Prostate gland (tissue), 2 donors: Measurements from ENCODE around the gene DLK1. TPM values are rescaled to one million over a fixed set of nuclear protein-coding genes. Genes with fewer than 3 reads are reported as not detected.

ENCODE experiments used
- DNase-seq: peaks from one replicate; pipeline ENCODE4 v3.0.0-alpha.2; 2019; ENCODE audit warnings: low spot score
- H3K27ac ChIP-seq, 2 donors: fragments of 200-600 bp; sonication (generic); 2 replicates each; pipeline ENCODE4 v1.5.1; 2017 to 2019
- H3K27me3 ChIP-seq: fragments of 200-600 bp; sonication (generic); replicated peaks from 2 replicates; pipeline ENCODE4 v1.5.1; 2019; ENCODE audit not compliant: insufficient read depth
- H3K36me3 ChIP-seq, 2 donors: fragments of 200-600 bp; sonication (generic); 1 replicate in 1 of 2; 2 replicates in 1 of 2; pipeline versions ENCODE4 v1.5.1 to v1.8.1; 2017 to 2019
- H3K4me1 ChIP-seq: fragments of 200-600 bp; sonication (generic); replicated peaks from 2 replicates; pipeline ENCODE4 v1.5.1; 2019
- H3K4me3 ChIP-seq, 2 donors: fragments of 200-600 bp; sonication (generic); 2 replicates each; pipeline ENCODE4 v1.5.1; 2017 to 2019
- H3K9me3 ChIP-seq: fragments of 200-600 bp; sonication (generic); 2 replicates; pipeline ENCODE4 v1.5.1; 2017
- CTCF ChIP-seq, 4 experiments: fragments of 200-600 bp in 2 of 4; fragments of 450-650 bp in 2 of 4; sonication (generic) in 2 of 4; IDR thresholded peaks; 1 replicate in 3 of 4; 2 replicates in 1 of 4; pipeline ENCODE4 v1.5.1; 2016 to 2019; ENCODE audit warnings: antibody characterized with exemption in 4 of 4, mild to moderate bottlenecking in 2 of 4, moderate library complexity in 2 of 4
- POLR2A ChIP-seq: fragments of 450-650 bp; IDR thresholded peaks from one replicate; pipeline ENCODE4 v1.6.1; 2016; ENCODE audit warnings: antibody characterized with exemption, mild to moderate bottlenecking
- POLR2AphosphoS5 ChIP-seq: sonication (generic); formaldehyde crosslinking; IDR thresholded peaks from one replicate; pipeline ENCODE4 v1.6.1; 2017; ENCODE audit warnings: antibody characterized with exemption
- WGBS: methylation state at CpG from one replicate; pipeline ENCODE4 v1.1.5; 2018; 5-methylcytosine and 5-hydroxymethylcytosine counted together
- intact Hi-C: fragments of 100-400 bp; cut with DNase I; formaldehyde crosslinking; loops from one replicate; pipeline ENCODE4 v1.14.2; 2022
- total RNA-seq, 2 donors: library from RNA; depleted of rRNA; stranded (reverse); fragments of >200 nt; gene quantifications; one replicate each; pipeline ENCODE4 v1.1.0, GENCODE V29; 2016

DLK1 gene
- 10 to 100 TPM in 1 of 2 donors, under 1 TPM in 1; 0.14 to 100.0 TPM for total RNA-seq

GRCh38 chr14:100726550-100727085, at the start of gene DLK1:
DLK1 (plus strand) TSS chr14:100726892; CDS start chr14:100727069, 177 bp downstream.
- H3K27ac ChIP-seq = no peak within 1 kb of the TSS
- H3K9me3 ChIP-seq = no peaks in the 10 kb centered on the region
- H3K4me1 ChIP-seq = no peaks in the 10 kb centered on the region
- no peak for DNase-seq
- intact Hi-C loops = no loop called here
- H3K27me3 ChIP-seq = peaks cover 16% of the 10 kb centered on the region
- 3% methylated on average over 58 of the region's 77 CpGs for WGBS
- TF ChIP-seq CTCF (IDR thresholded peaks at IDR 0.05) (no peak), POLR2A (no peak), POLR2AphosphoS5 (no peak)
- H3K4me3 ChIP-seq = no peak within 1 kb of the TSS
- no peaks in the 10 kb centered on the region for H3K36me3 ChIP-seq

GRCh38 chr14:100677152-100677551, 49.5 kb upstream of the DLK1 start:
- Histone ChIP-seq H3K4me1 (peaks cover 5% of the 10 kb centered on the region), H3K4me3 (no peak overlapping the region), H3K9me3 (no peaks in the 10 kb centered on the region), H3K36me3 (no peaks in the 10 kb centered on the region), H3K27me3 (no peaks in the 10 kb centered on the region), H3K27ac (peak overlapping the region in 1 of 2 donors; percentile 10)
- intact Hi-C loops = no loop called here
- TF ChIP-seq CTCF (IDR thresholded peaks at IDR 0.05) (no peak), POLR2A (no peak), POLR2AphosphoS5 (no peak)
- WGBS = 38% methylated on average over 10 of the region's 10 CpGs
- DNase-seq = no peak

- TF ChIP-seq CTCF (IDR thresholded peaks at IDR 0.05) (no peak), POLR2A (no peak), POLR2AphosphoS5 (no peak)
- no peaks in the 10 kb centered on the region for H3K27me3 ChIP-seq
- no peaks in the 10 kb centered on the region for H3K36me3 ChIP-seq
- no peak overlapping the region for H3K4me3 ChIP-seq
- no peaks in the 10 kb centered on the region for H3K9me3 ChIP-seq
- H3K4me1 ChIP-seq = peaks cover 5% of the 10 kb centered on the region
- peak overlapping the region in 1 of 2 donors; percentile 10 for H3K27ac ChIP-seq
- WGBS = 31% methylated on average over 20 of the region's 29 CpGs
- no peak for DNase-seq
- intact Hi-C loops = no loop called here
Measured at GRCh38 chr14:100677554-100678468, 48.9 kb upstream of the DLK1 start.

- H3K4me3 ChIP-seq = no peak overlapping the region
- no peak for DNase-seq
- H3K27ac ChIP-seq = no peak overlapping the region
- TF ChIP-seq CTCF (IDR thresholded peaks at IDR 0.05) (no peak), POLR2A (no peak), POLR2AphosphoS5 (no peak)
- no peaks in the 10 kb centered on the region for H3K36me3 ChIP-seq
- 68% methylated on average over 6 of the region's 7 CpGs for WGBS
- no peaks in the 10 kb centered on the region for H3K27me3 ChIP-seq
- H3K9me3 ChIP-seq = no peaks in the 10 kb centered on the region
- H3K4me1 ChIP-seq = peaks cover 5% of the 10 kb centered on the region
- intact Hi-C loops = no loop called here
Measured at GRCh38 chr14:100678469-100678828, 48.2 kb upstream of the DLK1 start.

- no peak for DNase-seq
- intact Hi-C loops = no loop called here
- Histone ChIP-seq H3K36me3 (no peaks in the 10 kb centered on the region), H3K4me1 (peaks cover 5% of the 10 kb centered on the region), H3K27ac (peak overlapping the region in 1 of 2 donors; percentile 21), H3K9me3 (no peaks in the 10 kb centered on the region), H3K27me3 (no peaks in the 10 kb centered on the region), H3K4me3 (no peak overlapping the region)
- no peak for TF ChIP-seq CTCF (IDR thresholded peaks at IDR 0.05)
- TF ChIP-seq POLR2AphosphoS5 = no peak
- TF ChIP-seq POLR2A = no peak
- WGBS = 94% methylated on average over 6 of the region's 6 CpGs
Measured at GRCh38 chr14:100679153-100679552, 47.5 kb upstream of the DLK1 start.
